Neural crest cell (in vitro differentiated cells): ENCODE measurements around the gene BRPF1. TPM values are rescaled to one million over a fixed set of nuclear protein-coding genes. Genes with fewer than 3 reads are reported as not detected.
A peak's percentile ranks its signal among the peaks of the same experiment; 100 is the strongest.

Experiments
- DNase-seq: peaks from one replicate; pipeline ENCODE4 v3.0.0; 2021; ENCODE audit warnings: low read depth, mixed read lengths, low spot score
- H3K27ac Mint-ChIP-seq: one replicate; pipeline ENCODE4 v1.8.0; 2021; ENCODE audit warnings: mild to moderate bottlenecking, mixed read lengths; ENCODE audit not compliant: unreplicated experiment
- H3K27me3 Mint-ChIP-seq: 2 replicates; pipeline ENCODE4 v1.8.0; 2021; ENCODE audit warnings: low read depth, mild to moderate bottlenecking, mixed read lengths
- H3K36me3 Mint-ChIP-seq: 2 replicates; pipeline ENCODE4 v1.8.0; 2021; ENCODE audit warnings: low read depth, mild to moderate bottlenecking, mixed read lengths
- H3K4me1 Mint-ChIP-seq: 2 replicates; pipeline ENCODE4 v1.8.0; 2021; ENCODE audit warnings: mixed read lengths
- H3K4me3 Mint-ChIP-seq: one replicate; pipeline ENCODE4 v1.8.0; 2021; ENCODE audit warnings: mild to moderate bottlenecking, mixed read lengths
- H3K9me3 Mint-ChIP-seq: 2 replicates; pipeline ENCODE4 v1.8.0; 2021; ENCODE audit warnings: mixed read lengths
- total RNA-seq: library from RNA; stranded (reverse); gene quantifications from 2 replicates; pipeline ENCODE4 v1.2.1, GENCODE V29; 2021
- TF ChIP-seq, protein P1 (sequence below): fragments of 200-600 bp; sonication (generic); conservative IDR thresholded peaks from 2 replicates; pipeline ENCODE4 v1.5.0; 2021; ENCODE audit warnings: antibody characterized with exemption, mild to moderate bottlenecking

Gene BRPF1
- total RNA-seq, 1 donor from 2014 or later = 39.2 TPM

DNA sequence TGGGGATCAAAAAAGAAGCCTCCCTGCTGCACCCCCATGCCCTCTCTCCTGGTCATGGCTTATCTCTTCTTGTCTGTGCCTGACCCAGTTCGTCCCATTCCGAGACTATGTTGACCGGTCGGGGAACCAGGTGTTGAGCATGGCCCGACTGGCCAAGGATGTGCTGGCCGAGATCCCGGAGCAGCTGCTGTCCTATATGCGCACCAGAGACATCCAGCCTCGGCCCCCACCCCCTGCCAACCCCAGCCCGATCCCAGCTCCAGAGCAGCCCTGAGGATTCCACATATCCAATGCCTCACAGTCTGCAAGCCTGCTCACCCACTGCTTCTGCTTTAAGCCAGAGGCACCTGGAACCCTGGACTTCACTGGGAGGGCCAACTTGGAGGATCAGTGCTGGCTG is 2.1 kb upstream of the BRPF1 start:
- TF ChIP-seq, protein P1, sequence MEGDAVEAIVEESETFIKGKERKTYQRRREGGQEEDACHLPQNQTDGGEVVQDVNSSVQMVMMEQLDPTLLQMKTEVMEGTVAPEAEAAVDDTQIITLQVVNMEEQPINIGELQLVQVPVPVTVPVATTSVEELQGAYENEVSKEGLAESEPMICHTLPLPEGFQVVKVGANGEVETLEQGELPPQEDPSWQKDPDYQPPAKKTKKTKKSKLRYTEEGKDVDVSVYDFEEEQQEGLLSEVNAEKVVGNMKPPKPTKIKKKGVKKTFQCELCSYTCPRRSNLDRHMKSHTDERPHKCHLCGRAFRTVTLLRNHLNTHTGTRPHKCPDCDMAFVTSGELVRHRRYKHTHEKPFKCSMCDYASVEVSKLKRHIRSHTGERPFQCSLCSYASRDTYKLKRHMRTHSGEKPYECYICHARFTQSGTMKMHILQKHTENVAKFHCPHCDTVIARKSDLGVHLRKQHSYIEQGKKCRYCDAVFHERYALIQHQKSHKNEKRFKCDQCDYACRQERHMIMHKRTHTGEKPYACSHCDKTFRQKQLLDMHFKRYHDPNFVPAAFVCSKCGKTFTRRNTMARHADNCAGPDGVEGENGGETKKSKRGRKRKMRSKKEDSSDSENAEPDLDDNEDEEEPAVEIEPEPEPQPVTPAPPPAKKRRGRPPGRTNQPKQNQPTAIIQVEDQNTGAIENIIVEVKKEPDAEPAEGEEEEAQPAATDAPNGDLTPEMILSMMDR = no peak
- H3K4me1 Mint-ChIP-seq = peaks cover 23% of the 10 kb centered on the region
- no peak for DNase-seq
- no peaks in the 10 kb centered on the region for H3K36me3 Mint-ChIP-seq
- peaks cover 28% of the 10 kb centered on the region for H3K27me3 Mint-ChIP-seq
- H3K4me3 Mint-ChIP-seq = peak overlapping the region; percentile 42
- H3K27ac Mint-ChIP-seq = no peak overlapping the region
- H3K9me3 Mint-ChIP-seq = no peaks in the 10 kb centered on the region

DNA sequence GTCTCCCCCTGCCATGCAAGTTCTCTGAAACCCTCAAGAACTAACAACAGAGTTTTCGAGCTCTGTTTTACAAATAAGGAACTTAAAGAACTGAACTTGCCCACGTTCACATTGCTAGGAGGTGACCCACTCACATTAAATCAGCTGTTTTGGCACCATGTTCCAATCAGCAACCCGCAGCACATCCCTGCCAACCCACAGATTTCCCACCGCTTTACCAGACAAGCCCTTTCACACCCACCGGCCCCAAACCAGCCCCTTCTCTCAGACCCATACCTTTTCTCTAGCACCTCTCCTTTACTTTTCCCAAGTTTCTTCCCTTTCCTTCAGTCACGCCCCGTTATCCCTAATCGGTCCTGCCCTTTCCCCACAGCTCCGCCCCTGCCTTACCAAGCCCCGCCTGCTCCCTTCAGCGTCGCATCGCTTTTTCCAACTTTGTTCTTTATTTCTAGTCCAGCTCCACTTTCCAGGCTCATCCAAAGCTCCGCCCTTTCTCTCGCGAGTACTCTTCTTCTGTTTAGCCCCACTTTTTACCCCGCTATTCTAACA is 804 bp upstream of the BRPF1 start:
- peak overlapping the region; percentile 95 for H3K4me3 Mint-ChIP-seq

DNA sequence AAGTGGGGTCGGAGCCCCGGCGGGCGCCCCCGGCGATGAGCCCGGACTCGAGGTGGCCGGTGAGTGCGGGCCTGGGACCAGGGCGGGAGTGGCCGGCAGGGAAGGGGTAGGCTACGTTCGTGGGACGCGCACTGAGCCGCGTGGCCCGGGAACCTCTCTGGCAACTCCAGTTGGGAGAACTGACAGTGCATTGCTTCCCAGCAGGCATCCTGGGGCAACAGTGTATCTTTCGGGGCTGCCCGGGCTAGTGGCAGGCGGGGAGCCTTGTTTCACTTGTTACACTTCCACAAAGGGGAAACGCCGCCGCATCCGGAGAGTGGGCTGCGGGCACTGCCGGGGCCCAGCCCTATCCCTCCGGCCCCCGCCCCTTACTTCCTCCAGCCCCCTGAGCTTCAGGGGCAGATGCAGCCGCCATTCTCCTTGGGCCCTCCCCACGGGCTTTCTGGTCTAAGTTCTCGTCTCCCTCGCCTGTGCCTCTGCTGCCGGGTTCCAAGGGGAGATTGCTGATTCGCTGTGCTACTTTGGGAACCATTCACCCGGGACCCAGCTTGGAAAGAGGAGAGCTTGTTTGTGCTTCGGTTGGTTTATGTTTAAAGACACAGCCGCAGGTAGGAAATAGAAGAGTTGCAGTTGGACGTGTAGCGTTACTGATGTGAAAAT is 675 bp downstream of the BRPF1 start:
- TF ChIP-seq, protein P1 = no peak
- Mint-ChIP-seq H3K27ac (peak overlapping the region; percentile 88), H3K9me3 (no peaks in the 10 kb centered on the region), H3K4me3 (peak overlapping the region; percentile 92), H3K36me3 (no peaks in the 10 kb centered on the region), H3K4me1 (peaks cover 23% of the 10 kb centered on the region), H3K27me3 (peaks cover 16% of the 10 kb centered on the region)
- DNase-seq = no peak

More for the DNA sequence above, 804 bp upstream of the BRPF1 start:
- Mint-ChIP-seq H3K36me3 (no peaks in the 10 kb centered on the region), H3K4me1 (peaks cover 23% of the 10 kb centered on the region), H3K27me3 (peaks cover 26% of the 10 kb centered on the region), H3K9me3 (no peaks in the 10 kb centered on the region), H3K27ac (peak overlapping the region; percentile 30)
- TF ChIP-seq, protein P1 = no peak
- DNase-seq = no peak

DNA sequence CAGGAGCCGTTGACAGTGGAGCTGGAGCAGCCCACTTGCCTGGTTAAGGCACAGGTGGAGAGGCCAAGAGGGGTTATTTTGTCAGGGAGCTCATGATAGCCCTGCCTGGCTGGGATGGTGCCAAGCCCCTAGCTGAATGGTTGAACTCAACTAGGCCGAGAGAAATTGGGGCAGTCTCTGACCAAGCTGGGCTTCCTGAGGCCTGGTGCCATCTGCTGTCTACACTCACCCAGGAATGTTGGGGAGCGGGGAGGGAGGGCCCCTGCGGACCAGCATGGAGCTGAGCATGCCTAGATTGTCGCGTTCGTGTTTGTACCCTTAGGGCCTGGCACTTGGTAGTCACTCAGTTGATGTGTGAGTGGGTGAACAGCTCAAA is 1.2 kb downstream of the BRPF1 start:
- TF ChIP-seq, protein P1 = no peak
- Mint-ChIP-seq H3K27me3 (peaks cover 10% of the 10 kb centered on the region), H3K9me3 (no peaks in the 10 kb centered on the region), H3K27ac (peak overlapping the region; percentile 88), H3K4me1 (peaks cover 23% of the 10 kb centered on the region), H3K36me3 (no peaks in the 10 kb centered on the region), H3K4me3 (peak overlapping the region; percentile 92)
- no peak for DNase-seq

DNA sequence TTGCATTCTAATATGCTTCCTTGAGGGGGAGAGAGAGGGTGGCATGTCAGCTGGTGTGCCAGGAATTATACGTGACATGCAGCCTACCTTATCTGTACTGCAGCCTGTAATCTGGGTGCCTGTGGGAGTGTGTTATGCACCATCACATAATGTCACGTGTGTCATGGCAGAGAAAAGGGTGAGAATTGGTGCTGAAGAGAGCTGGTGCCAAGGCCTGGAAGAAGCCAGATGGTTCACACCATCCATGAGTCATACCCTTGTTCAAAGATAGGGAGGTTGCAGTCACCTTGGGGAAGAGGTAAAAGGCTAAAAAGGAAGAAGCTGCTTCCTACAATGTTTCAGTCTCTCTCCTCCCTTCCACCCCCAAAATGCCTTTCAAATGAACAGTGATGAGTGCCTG is 5.3 kb downstream of the BRPF1 start:
- peaks cover 17% of the 10 kb centered on the region for H3K4me1 Mint-ChIP-seq
- H3K27me3 Mint-ChIP-seq = no peaks in the 10 kb centered on the region
- TF ChIP-seq, protein P1 = no peak
- H3K36me3 Mint-ChIP-seq = no peaks in the 10 kb centered on the region
- peak overlapping the region; percentile 44 for H3K4me3 Mint-ChIP-seq
- no peaks in the 10 kb centered on the region for H3K9me3 Mint-ChIP-seq
- no peak for DNase-seq
- no peak overlapping the region for H3K27ac Mint-ChIP-seq
